Lower leg skin (tissue), 3 donors: Measurements from ENCODE around the gene EXOSC3.

Experiments
- POLR2A ChIP-seq, 2 donors: fragments of 450-650 bp; IDR thresholded peaks; one replicate each; pipeline ENCODE4 v1.6.1; 2016 to 2017; ENCODE audit warnings: antibody characterized with exemption in 2 of 2, mild to moderate bottlenecking in 1 of 2, moderate library complexity in 1 of 2
- TF ChIP-seq, protein P1 (sequence below), 3 donors: fragments of 450-650 bp; IDR thresholded peaks; one replicate each; pipeline ENCODE4 v1.5.1; 2016; ENCODE audit warnings: antibody characterized with exemption in 3 of 3, mild to moderate bottlenecking in 3 of 3, moderate library complexity in 2 of 3

GRCh38 chr9:37812773-37813379 lies 28.0 kb upstream of the EXOSC3 start:
- TF ChIP-seq, protein P1, sequence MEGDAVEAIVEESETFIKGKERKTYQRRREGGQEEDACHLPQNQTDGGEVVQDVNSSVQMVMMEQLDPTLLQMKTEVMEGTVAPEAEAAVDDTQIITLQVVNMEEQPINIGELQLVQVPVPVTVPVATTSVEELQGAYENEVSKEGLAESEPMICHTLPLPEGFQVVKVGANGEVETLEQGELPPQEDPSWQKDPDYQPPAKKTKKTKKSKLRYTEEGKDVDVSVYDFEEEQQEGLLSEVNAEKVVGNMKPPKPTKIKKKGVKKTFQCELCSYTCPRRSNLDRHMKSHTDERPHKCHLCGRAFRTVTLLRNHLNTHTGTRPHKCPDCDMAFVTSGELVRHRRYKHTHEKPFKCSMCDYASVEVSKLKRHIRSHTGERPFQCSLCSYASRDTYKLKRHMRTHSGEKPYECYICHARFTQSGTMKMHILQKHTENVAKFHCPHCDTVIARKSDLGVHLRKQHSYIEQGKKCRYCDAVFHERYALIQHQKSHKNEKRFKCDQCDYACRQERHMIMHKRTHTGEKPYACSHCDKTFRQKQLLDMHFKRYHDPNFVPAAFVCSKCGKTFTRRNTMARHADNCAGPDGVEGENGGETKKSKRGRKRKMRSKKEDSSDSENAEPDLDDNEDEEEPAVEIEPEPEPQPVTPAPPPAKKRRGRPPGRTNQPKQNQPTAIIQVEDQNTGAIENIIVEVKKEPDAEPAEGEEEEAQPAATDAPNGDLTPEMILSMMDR (IDR thresholded peaks at IDR 0.05), result no peak
- no peak for TF ChIP-seq POLR2A (IDR thresholded peaks at IDR 0.05)
